Smooth muscle cell of the brain vasculature (primary cell): Measurements from ENCODE around the gene PPM1N.

Source experiments
- DNase-seq: peaks from one replicate; pipeline ENCODE4 v3.0.0-alpha.2; 2012; ENCODE audit warnings: low read depth, low spot score

PPM1N gene

DNA sequence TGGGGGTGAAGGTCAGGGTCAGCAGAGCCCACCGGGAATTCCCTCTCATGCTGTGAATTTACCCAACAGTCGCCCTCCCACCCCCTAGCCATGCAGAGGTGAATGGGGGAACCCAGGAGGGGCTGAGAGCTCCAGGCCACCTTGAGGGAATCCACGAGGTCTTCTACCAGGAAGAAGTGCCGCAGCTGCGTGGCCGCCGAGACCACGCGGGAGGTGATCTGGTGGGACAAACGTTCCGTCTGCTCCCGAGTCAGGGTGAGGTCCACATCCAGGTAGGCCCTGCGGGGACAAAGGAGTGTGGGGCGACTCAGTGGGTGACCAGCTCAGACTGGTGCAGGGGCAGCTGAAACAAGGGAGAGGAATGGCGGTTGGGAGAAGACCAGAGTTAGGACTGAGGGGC lies 9.5 kb upstream of the PPM1N start:
- no peak for DNase-seq

DNA sequence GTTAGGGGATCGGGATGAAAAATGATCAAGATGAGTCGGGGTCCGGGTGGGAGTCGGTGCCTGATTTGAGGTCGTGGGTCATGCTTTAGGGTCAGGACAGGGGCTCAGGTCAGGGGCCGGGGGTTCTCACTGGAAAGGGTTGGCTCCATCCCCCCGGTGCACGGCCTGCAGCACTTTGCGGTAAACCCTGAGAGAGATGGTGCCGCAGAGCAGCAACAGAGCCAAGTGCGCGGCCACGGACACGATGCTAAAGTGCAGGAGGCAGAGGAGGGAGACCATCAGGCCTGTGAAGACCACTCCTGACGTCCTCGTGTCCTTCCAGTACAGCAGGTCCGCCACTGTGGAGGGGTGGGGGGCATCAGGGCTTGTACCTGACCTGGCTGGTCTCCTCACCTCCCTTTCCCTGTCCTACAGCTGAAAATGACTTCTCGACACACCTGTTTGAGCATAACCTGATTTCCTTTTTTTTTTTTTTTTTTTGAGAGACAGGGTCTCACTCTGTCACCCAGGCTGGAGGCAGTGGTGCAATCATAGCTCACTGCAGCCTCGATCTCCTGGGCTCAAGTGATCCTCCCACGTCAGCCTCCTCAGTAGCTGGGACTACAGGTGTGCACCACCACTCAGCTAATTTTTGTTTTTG lies 8.9 kb upstream of the PPM1N start:
- DNase-seq: no peak

GRCh38 chr19:45492137-45492626 lies 6.1 kb upstream of the PPM1N start:
- DNase-seq: no peak

DNA sequence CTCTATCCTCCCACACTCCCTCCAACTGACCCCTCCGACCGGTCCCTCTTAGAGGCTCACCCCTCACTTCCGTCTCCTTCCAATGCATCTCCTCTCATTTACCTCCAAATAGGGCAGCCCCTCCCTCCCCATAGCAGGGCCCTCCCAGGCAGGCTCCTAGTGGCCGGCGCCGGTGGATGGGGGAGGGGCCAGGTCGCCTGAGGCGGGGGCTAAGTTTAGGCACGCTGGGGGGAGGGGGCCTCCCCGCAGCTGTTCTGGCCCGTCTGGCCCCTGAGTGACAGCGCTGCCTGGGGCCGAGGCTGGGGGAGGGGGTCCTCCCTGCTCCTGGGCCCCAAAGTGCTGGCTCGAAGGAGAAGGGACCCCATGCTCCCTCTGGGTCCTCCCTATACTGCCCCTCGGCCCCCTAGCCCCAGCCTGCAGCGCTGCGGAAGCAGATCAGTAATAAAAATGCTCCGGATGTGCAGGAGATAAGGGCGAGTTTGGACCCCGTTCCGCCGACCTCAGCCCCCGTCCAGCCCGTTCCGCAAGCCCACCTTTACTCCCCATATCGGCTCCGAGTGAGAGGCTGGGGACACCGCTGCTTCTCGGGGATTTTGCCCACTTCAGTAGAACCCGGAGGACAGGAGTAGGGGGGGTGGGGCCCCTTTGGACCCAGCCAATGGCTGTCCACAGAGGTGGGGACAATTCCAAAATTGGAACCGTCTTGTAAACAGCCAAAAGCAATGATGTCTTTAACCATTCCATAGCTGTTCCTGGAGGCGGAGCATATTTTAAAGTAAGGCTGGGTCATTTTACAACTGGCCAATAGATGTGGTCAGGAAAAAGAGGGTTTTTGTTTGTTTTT lies 5.4 kb upstream of the PPM1N start:
- DNase-seq: no peak

- DNase-seq: no peak
Measured at GRCh38 chr19:45494261-45494916, 3.9 kb upstream of the PPM1N start.

- no peak for DNase-seq
Measured at GRCh38 chr19:45495178-45495577, 3.1 kb upstream of the PPM1N start.

DNA sequence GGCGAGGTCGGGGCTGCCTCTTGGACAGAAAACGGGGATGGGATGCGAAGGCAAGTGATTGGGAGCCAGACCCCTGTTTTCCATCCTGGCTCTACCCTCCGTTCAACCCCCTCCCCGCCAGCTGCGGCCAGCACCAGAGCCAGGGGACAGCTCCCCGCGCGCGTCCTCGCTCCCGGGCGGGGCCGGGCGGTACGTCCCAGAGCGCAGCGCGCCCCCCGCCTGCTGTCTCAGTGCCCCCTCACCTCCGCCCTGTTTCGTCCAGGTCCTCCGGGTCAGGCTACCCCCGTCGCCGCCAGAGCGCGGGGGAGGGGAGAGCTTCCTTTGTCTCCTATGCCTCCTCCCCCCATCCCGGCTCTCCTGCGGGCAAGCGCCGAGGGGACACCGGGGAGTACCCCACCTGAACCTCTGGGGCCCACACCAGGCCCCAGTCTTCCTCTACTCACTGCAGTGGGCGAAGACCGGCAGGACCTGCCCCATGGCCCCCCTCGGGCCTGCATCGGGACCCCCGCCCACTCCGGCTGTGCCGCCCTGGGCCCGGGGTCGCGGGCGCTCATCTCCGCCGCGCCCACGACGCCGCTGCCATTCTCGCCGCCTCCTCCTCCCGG lies 1.8 kb upstream of the PPM1N start:
- DNase-seq: no peak

DNA sequence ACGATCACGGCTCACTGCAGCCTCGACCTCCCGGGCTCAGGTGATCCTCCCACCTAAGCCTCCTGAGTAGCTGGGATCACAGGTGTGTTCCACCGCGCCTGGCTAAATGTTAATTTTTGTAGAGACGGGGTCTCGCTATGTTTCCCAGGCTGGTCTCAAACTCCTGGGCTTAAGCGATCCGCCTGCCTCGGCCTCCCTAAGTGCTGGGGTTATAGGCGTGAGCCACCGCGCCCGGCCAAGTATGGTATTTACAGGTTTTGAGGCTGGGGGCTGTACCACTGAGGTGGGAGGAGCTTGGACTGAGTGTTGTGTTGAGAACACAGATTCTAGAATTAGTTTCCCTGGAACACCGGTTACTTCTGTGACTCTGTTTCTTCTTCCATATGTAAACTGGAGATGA lies 452 bp upstream of the PPM1N start:
- DNase-seq: no peak

GRCh38 chr19:45499196-45500180 lies 1.2 kb downstream of the PPM1N start:
- no peak for DNase-seq

- no peak for DNase-seq
Measured at GRCh38 chr19:45500918-45501729, 2.9 kb downstream of the PPM1N start.

GRCh38 chr19:45501730-45502014 lies 3.4 kb downstream of the PPM1N start:
- DNase-seq: no peak

DNA sequence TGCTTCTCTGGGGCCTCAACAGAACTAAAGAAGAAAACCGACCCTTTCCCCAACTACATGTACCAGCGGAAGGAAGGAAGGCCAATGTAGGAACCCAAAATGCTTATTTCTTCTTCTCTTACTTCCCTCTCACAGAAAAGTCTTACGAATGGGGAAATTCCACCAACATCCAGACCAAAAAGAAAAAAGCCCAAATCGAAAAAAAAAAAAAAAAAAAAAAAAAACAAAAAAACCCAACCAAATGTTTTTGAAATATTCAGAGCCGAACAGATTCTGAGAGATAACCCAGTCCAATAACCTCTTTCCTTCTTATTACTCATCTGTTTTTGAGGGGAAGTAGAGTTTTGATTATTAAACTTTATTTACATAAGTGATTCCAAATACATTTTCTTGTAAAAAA lies 3.9 kb downstream of the PPM1N start:
- DNase-seq: no peak

DNA sequence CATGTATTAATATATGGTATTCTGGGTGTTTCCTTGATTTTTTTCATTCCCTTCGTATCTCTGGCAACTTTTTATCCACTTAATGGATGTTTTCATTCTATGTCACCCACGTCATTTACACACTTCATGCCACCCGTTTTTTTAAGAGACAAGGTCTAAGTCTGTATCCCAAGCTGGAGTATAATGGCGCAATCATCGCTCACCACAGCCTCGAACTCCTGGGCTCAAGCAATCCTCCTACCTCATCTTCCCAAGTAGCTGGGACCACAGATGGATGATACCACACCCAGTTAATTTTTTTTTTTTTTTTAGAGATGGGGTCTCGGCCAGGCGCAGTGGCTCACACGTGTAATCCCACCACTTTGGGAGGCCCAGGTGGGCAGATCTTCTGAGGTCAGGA lies 5.7 kb downstream of the PPM1N start:
- DNase-seq: no peak

GRCh38 chr19:45505151-45505995 lies 7.1 kb downstream of the PPM1N start:
- DNase-seq: no peak

DNA sequence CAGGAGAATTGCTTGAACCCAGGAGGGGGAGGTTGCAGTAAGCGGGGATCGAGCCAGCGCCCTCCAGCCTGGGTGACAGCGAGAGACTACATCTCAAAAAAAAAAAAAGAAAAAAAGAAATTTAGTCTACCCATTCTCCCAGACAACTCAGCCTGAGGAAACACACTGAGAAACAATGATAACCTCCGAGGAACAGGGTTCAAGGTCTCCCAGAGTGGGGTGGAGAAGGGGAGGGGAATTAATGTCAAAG lies 7.7 kb downstream of the PPM1N start:
- DNase-seq: no peak

DNA sequence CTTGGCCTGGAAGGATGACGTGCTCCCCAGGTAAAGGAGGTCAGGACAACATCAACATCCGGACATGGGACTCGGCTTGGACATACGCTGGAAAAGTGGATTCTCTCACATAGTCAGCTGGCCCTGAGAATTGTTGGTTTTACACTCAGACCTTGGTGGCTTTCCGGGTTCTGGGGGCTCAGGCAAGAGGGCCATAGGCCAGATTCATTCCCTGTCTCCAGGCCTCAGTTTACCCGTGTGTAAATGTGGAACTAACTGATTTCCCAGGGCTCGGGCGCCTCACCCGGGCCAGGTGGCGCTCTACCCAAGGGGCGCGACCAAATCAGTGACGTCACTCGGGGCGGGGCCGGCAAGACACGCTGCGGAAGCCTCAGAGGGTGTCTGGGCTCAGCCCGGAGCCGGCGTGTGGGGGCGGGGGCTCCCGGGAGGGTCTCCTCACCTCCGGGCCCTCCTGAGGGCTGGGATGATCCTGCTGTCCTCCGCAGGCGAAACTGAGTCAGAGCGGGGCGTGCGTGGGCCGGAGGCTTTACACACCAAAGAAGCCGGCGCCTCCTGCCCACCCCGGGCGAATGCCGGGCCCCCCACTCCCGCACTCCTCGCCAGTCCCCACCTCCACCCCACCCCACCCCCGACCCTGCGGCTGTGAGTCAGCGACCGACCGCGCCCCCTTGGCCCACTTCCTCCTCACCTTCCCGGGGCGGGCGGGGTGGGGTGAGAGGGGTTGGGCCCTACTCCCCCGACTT lies 8.2 kb downstream of the PPM1N start:
- DNase-seq: peak; percentile 63

DNA sequence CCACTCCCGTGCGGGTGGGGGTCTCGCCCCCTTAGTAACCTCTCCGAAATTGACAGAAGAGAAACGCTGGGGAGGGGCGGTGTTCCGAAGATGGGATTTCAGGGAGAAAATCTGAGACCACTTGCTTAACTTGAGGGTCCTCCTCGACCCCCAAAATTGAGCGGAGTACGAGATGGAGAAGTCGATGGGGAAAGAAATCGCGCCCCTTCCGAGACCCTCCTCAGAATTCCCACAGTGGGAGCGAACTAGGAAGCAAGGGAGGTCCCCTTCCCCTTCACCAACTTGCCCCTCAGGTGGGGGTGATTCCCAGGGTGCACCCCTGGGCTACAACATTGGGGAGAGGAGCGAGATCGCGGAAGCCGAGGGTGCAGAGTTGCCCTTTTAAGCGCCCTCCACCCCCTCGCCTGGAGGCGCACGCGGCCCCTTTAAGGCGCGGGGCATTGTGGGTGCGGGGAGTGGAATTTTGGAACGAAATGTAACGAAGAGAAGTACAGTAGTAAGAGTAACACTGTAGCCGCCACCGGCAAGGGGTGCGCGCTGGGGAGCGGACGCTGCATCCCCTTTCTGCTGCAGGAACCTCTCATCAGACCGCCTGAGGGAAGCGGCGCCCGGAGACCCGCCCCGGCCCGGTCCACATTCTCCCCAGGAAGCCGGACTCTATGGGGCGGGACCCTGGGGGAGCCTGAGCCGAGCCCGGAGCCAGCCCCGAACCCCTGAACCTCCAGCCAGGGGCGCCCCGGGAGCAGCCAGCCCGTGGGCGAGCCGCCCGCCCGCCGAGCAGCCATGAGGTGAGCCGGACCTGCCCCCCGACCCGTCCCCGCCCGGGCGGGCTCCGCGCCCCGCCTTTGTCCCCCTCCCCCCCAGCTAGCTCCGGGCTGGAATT lies 9.0 kb downstream of the PPM1N start, which contains the start of gene VASP:
VASP (plus strand) TSS at position 491 of the 883 bp plus-strand sequence; CDS start at position 784, 293 bp downstream.
- peak; percentile 43 for DNase-seq

- no peak for DNase-seq
Measured at GRCh38 chr19:45507872-45508416, 9.7 kb downstream of the PPM1N start.
